ENCODE data around the gene GRAP2.

- no peak for TF ChIP-seq CTCF (IDR thresholded peaks at IDR 0.05)
- TF ChIP-seq POLR2AphosphoS5 (IDR thresholded peaks at IDR 0.05; ENCODE audit: low read depth, low read length) = no peak
These were observed 16.3 kb downstream of the GRAP2 start for GRCh38 chr22:39917197-39917643.

Measured in Panc1 (cell line).